ENCODE data around the gene IL24.

Gene IL24

DNA sequence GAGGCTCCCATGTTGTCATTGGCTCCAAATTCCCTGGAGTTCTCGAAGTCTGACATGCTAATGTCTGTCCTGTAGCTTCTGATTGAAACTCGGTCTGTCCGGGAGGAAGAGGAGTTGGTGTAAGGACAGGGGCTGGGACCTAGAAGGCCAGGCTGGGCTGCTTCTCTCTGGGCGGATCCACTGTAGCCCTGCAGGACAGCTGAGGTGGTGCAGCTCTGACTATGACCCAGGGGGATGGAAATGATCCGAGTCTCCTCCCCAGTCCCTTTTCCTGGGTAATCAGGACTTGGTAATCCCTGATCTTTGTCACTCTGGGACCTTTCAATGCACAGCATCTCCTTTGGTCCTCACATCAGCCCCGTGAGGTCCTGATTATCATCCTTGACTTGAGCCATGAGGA is 34.5 kb downstream of the IL24 start:
- Histone ChIP-seq H3K36me3 (ENCODE audit: control insufficient read depth in 4 of 4, insufficient read depth in 4 of 4, low read length in 3 of 4) (no peaks in the 10 kb centered on the region), H3K4me1 (ENCODE audit: control extremely low read depth in 1 of 4, control insufficient read depth in 4 of 4, insufficient read depth in 4 of 4, low read length in 3 of 4) (peaks cover 2 to 11% (median 8%) of the 10 kb centered on the region in 4 experiments), H3K4me3 (ENCODE audit: control insufficient read depth in 1 of 7, extremely low read depth in 1 of 7, insufficient read depth in 4 of 7, low read depth in 2 of 7, low read length in 6 of 7) (no peak overlapping the region), H3K27me3 (replicated peaks in 2 of 5; ENCODE audit: control insufficient read depth in 4 of 5, insufficient read depth in 5 of 5, low read length in 4 of 5) (no peaks in the 10 kb centered on the region), H3K27ac (ENCODE audit: insufficient read depth in 1 of 2, low read depth in 1 of 2, low read length in 2 of 2, poor library complexity in 1 of 2, severe bottlenecking in 2 of 2) (no peak overlapping the region), H3K9me3 (ENCODE audit: control extremely low read depth in 1 of 5, control insufficient read depth in 4 of 5, insufficient read depth in 2 of 5, low read depth in 1 of 5, low read length in 4 of 5) (no peaks in the 10 kb centered on the region)
- POLR2A ChIA-PET: no interaction called here
- DNase-seq: no peak
- CTCF ChIA-PET: interaction anchor here (0.7 to 10.5 kb wide), 16 partner anchors 10 to 208 kb away, joined by 3 to 220 read pairs (median 3); partner anchors contain the start of genes FCMR, IL20 and PIGR
- 94% methylated on average over 6 of the region's 6 CpGs for WGBS (ENCODE audit: insufficient coverage)

GRCh38 chr1:206932177-206932576 is 34.9 kb downstream of the IL24 start:
- ChIA-PET CTCF (interaction anchor here (0.7 to 10.5 kb wide), 19 partner anchors 10 to 209 kb away, joined by 3 to 220 read pairs (median 3); partner anchors contain the start of genes FCMR, IL20 and PIGR), POLR2A (no interaction called here)
- Histone ChIP-seq H3K4me1 (ENCODE audit: control extremely low read depth in 1 of 4, control insufficient read depth in 4 of 4, insufficient read depth in 4 of 4, low read length in 3 of 4) (peaks cover 2 to 11% (median 8%) of the 10 kb centered on the region in 4 experiments), H3K4me3 (ENCODE audit: control insufficient read depth in 1 of 7, extremely low read depth in 1 of 7, insufficient read depth in 4 of 7, low read depth in 2 of 7, low read length in 6 of 7) (no peak overlapping the region), H3K9me3 (ENCODE audit: control extremely low read depth in 1 of 5, control insufficient read depth in 4 of 5, insufficient read depth in 2 of 5, low read depth in 1 of 5, low read length in 4 of 5) (no peaks in the 10 kb centered on the region), H3K36me3 (ENCODE audit: control insufficient read depth in 4 of 4, insufficient read depth in 4 of 4, low read length in 3 of 4) (no peaks in the 10 kb centered on the region), H3K27me3 (replicated peaks in 2 of 5; ENCODE audit: control insufficient read depth in 4 of 5, insufficient read depth in 5 of 5, low read length in 4 of 5) (no peaks in the 10 kb centered on the region), H3K27ac (ENCODE audit: insufficient read depth in 1 of 2, low read depth in 1 of 2, low read length in 2 of 2, poor library complexity in 1 of 2, severe bottlenecking in 2 of 2) (no peak overlapping the region)
- no peak for DNase-seq
- 92% methylated on average over 8 of the region's 8 CpGs for WGBS (ENCODE audit: insufficient coverage)

DNA sequence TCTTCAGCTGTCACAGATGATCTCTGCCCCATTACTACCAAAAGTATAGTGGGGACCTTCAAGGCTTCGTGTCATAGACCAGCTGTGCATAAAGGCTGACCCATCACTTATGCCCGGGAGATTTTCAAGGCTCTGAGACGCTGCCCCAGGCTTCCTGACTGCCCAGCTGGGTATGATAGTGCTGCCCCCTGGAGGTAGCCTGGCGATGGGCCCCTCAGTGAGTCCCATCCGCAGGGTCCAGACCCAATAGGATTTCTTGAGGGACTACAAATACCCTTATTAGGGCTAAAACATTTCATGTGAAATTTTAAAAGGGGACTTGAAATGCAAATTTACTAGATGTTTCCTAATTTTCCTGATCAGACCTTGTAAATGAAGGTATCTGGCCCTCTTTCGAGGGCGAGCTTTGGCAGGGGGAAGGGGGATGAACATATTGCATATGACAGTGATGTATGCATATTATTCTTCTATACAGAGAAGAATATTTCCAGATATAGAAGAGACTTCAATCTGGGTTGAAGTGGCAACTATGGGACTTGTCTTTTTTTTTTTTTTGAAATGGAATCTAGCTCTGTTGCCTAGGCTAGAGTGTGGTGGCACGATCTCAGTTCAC is 36.2 kb downstream of the IL24 start:
- Histone ChIP-seq H3K36me3 (ENCODE audit: control insufficient read depth in 4 of 4, insufficient read depth in 4 of 4, low read length in 3 of 4) (no peaks in the 10 kb centered on the region), H3K27me3 (replicated peaks in 2 of 5; ENCODE audit: control insufficient read depth in 4 of 5, insufficient read depth in 5 of 5, low read length in 4 of 5) (no peaks in the 10 kb centered on the region), H3K4me3 (ENCODE audit: control insufficient read depth in 1 of 7, extremely low read depth in 1 of 7, insufficient read depth in 4 of 7, low read depth in 2 of 7, low read length in 6 of 7) (no peak overlapping the region), H3K4me1 (ENCODE audit: control extremely low read depth in 1 of 4, control insufficient read depth in 4 of 4, insufficient read depth in 4 of 4, low read length in 3 of 4) (peaks cover 2 to 11% (median 8%) of the 10 kb centered on the region in 4 experiments), H3K9me3 (ENCODE audit: control extremely low read depth in 1 of 5, control insufficient read depth in 4 of 5, insufficient read depth in 2 of 5, low read depth in 1 of 5, low read length in 4 of 5) (no peaks in the 10 kb centered on the region), H3K27ac (ENCODE audit: insufficient read depth in 1 of 2, low read depth in 1 of 2, low read length in 2 of 2, poor library complexity in 1 of 2, severe bottlenecking in 2 of 2) (no peak overlapping the region)
- 53% methylated on average over 6 of the region's 8 CpGs for WGBS (ENCODE audit: insufficient coverage)
- ChIA-PET POLR2A (no interaction called here), CTCF (interaction anchor here (0.6 to 10.5 kb wide), 22 partner anchors 8 to 323 kb away, joined by 3 to 220 read pairs (median 7); partner anchors contain the start of genes EIF2D and FCMR)
- DNase-seq: peak; percentile 50 to 66 (median 59)

- Histone ChIP-seq H3K9me3 (ENCODE audit: control extremely low read depth in 1 of 5, control insufficient read depth in 4 of 5, insufficient read depth in 2 of 5, low read depth in 1 of 5, low read length in 4 of 5) (no peaks in the 10 kb centered on the region), H3K36me3 (ENCODE audit: control insufficient read depth in 4 of 4, insufficient read depth in 4 of 4, low read length in 3 of 4) (no peaks in the 10 kb centered on the region), H3K27me3 (replicated peaks in 2 of 5; ENCODE audit: control insufficient read depth in 4 of 5, insufficient read depth in 5 of 5, low read length in 4 of 5) (no peaks in the 10 kb centered on the region), H3K4me3 (ENCODE audit: control insufficient read depth in 1 of 7, extremely low read depth in 1 of 7, insufficient read depth in 4 of 7, low read depth in 2 of 7, low read length in 6 of 7) (no peak overlapping the region), H3K27ac (ENCODE audit: insufficient read depth in 1 of 2, low read depth in 1 of 2, low read length in 2 of 2, poor library complexity in 1 of 2, severe bottlenecking in 2 of 2) (no peak overlapping the region), H3K4me1 (ENCODE audit: control extremely low read depth in 1 of 4, control insufficient read depth in 4 of 4, insufficient read depth in 4 of 4, low read length in 3 of 4) (peaks cover under 1 to 2% (median 2%) of the 10 kb centered on the region in 4 experiments)
- DNase-seq: peak; percentile 72 to 87 (median 85)
- ChIA-PET CTCF (interaction anchor here (0.7 to 10.5 kb wide), 40 partner anchors 8 to 564 kb away, joined by 3 to 220 read pairs (median 5); partner anchors contain the start of genes FCAMR, FCMR and PIGR), POLR2A (interaction anchor here (1.0 kb wide), 1 partner anchor 46 kb away, joined by 4 read pairs; no protein-coding TSS in a partner anchor)
- WGBS (ENCODE audit: insufficient coverage): 67% methylated on average over 14 of the region's 19 CpGs
Observed at GRCh38 chr1:206935491-206936067, 38.3 kb downstream of the IL24 start.

DNA sequence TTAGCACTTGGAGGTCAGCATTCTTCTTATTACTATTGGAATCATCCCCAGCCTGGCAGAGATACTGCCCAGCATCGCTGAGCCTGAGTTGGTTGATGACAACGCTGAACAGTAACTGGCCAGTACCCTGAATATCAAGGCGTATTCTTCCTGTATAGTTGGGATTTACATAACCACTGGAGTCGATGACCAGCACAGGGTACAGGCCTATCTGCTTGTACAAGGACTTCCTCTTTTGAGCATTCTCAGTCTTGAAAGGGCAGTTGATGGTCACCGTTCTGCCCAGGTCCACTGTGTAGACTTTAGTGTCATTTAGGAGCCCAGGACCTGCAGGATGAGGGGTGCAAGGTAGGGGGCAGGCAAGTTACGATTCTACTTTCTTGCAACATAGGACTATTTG is 40.2 kb downstream of the IL24 start:
- no peaks in the 10 kb centered on the region for H3K36me3 ChIP-seq (ENCODE audit: control insufficient read depth in 4 of 4, insufficient read depth in 4 of 4, low read length in 3 of 4)
- no peaks in the 10 kb centered on the region for H3K9me3 ChIP-seq (ENCODE audit: control extremely low read depth in 1 of 5, control insufficient read depth in 4 of 5, insufficient read depth in 2 of 5, low read depth in 1 of 5, low read length in 4 of 5)
- DNase-seq: no peak
- no peaks in the 10 kb centered on the region for H3K27me3 ChIP-seq (replicated peaks in 2 of 5; ENCODE audit: control insufficient read depth in 4 of 5, insufficient read depth in 5 of 5, low read length in 4 of 5)
- H3K27ac ChIP-seq (ENCODE audit: insufficient read depth in 1 of 2, low read depth in 1 of 2, low read length in 2 of 2, poor library complexity in 1 of 2, severe bottlenecking in 2 of 2): no peak overlapping the region
- ChIA-PET CTCF (interaction anchor here (1.8 to 10.5 kb wide), 9 partner anchors 9 to 67 kb away, joined by 6 to 220 read pairs (median 29); partner anchors contain the start of genes FCMR and PIGR), POLR2A (no interaction called here)
- 94% methylated on average over 5 of the region's 6 CpGs for WGBS (ENCODE audit: insufficient coverage)
- no peak overlapping the region for H3K4me3 ChIP-seq (ENCODE audit: control insufficient read depth in 1 of 7, extremely low read depth in 1 of 7, insufficient read depth in 4 of 7, low read depth in 2 of 7, low read length in 6 of 7)
- no peaks in the 10 kb centered on the region for H3K4me1 ChIP-seq (ENCODE audit: control extremely low read depth in 1 of 4, control insufficient read depth in 4 of 4, insufficient read depth in 4 of 4, low read length in 3 of 4)

DNA sequence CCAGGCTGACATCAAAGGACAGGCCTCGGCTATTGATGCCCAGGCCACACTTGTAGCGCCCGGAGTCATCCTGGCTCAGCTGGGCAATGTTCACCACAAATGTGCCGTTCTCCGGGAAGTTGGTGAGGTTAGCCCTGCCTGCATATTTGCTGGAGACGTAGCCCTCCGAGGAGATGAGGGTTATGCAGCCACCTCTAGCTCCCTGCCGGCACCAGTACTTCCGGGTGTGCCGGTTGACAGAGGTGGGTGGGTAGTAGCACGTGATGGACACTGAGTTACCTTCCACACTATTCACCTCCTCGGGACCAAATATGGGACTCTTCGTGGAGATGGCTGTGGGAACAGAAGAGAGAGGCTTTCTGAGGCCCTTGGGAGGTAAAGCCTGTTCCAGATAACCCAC is 41.9 kb downstream of the IL24 start:
- POLR2A ChIA-PET: no interaction called here
- DNase-seq: no peak
- Histone ChIP-seq H3K36me3 (ENCODE audit: control insufficient read depth in 4 of 4, insufficient read depth in 4 of 4, low read length in 3 of 4) (no peaks in the 10 kb centered on the region), H3K4me3 (ENCODE audit: control insufficient read depth in 1 of 7, extremely low read depth in 1 of 7, insufficient read depth in 4 of 7, low read depth in 2 of 7, low read length in 6 of 7) (no peak overlapping the region), H3K4me1 (ENCODE audit: control extremely low read depth in 1 of 4, control insufficient read depth in 4 of 4, insufficient read depth in 4 of 4, low read length in 3 of 4) (no peaks in the 10 kb centered on the region), H3K27ac (ENCODE audit: insufficient read depth in 1 of 2, low read depth in 1 of 2, low read length in 2 of 2, poor library complexity in 1 of 2, severe bottlenecking in 2 of 2) (no peak overlapping the region), H3K9me3 (ENCODE audit: control extremely low read depth in 1 of 5, control insufficient read depth in 4 of 5, insufficient read depth in 2 of 5, low read depth in 1 of 5, low read length in 4 of 5) (no peaks in the 10 kb centered on the region), H3K27me3 (replicated peaks in 2 of 5; ENCODE audit: control insufficient read depth in 4 of 5, insufficient read depth in 5 of 5, low read length in 4 of 5) (no peaks in the 10 kb centered on the region)
- CTCF ChIA-PET: interaction anchor here (1.0 to 5.7 kb wide), 4 partner anchors 12 to 42 kb away, joined by 3 to 34 read pairs (median 4); no protein-coding TSS in a partner anchor
- 95% methylated on average over 7 of the region's 13 CpGs for WGBS (ENCODE audit: insufficient coverage)

All from common myeloid progenitor, CD34-positive (primary cell).